Fibroblast of skin of left biceps (primary cell): ENCODE results near the gene ALX4.

Experiments
- DNase-seq, 2 experiments: peaks; one replicate each; pipeline ENCODE4 v3.0.0-alpha.2; 2013; ENCODE audit warnings: low read depth in 2 of 2

Gene ALX4

GRCh38 chr11:44267750-44268613 lies 42.0 kb downstream of the ALX4 start:
- no peak for DNase-seq

- no peak for DNase-seq
These were observed 42.8 kb downstream of the ALX4 start for GRCh38 chr11:44267006-44267749.

DNA sequence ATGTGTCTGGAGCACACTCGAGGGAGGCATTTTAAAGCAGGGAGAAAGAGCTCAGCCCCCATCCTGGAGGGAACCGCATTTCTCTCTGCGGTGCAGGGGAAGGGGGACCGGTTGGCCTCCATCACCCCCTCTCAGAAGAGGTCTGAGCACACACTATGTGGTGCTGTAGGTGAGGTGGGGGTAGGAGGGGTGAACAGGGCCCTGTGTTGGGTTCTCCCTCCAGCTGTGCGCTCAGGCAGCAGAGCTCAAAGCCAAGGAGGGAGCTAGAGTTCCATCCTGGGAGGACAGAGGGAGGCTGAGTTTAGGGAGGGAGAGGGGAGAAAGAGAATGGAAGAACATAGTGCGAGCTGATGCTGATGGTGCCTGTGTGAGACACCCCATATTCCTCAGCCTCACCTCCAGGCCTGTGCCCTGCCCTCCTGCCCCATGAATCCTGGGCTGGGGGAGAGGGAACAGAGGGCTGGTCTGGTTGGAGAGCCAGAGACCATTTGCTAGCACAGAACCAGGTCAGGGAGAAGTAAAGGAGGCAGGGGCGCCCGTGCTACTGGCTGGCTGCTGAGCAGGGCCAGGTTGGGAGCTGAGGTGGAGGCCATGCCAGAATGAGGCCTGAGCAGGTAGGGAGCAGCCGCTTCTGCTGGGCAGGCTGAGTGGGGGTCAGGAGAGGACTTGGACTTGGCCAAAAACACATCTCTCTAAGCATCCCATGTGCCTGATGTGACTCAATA lies 43.7 kb downstream of the ALX4 start:
- no peak for DNase-seq

DNA sequence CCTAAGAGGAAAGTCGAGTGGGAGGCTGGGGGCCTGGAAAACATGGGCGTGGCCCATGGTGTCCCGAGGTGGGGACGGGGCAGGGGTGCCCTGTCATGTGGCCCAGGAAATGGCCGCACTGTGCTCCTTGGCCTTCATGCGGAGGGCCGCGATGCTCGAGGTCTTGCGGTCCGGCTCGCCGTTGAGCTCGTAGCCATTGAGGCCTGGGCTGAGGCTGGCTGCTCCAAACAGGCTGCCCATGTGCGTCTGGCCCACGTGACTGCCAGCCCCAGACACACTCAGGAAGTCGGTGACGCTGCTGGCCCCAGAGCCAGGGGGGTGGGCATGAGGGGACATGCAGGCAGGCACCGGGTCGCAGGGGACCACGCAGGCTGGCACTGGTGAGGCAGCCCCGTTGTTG lies 45.2 kb downstream of the ALX4 start:
- DNase-seq: no peak

- DNase-seq: no peak
These were observed 45.5 kb downstream of the ALX4 start for GRCh38 chr11:44264438-44264749.

GRCh38 chr11:44263738-44264437 lies 46.1 kb downstream of the ALX4 start:
- no peak for DNase-seq

- no peak for DNase-seq
These were observed 47.9 kb downstream of the ALX4 start for GRCh38 chr11:44261800-44262591.

DNA sequence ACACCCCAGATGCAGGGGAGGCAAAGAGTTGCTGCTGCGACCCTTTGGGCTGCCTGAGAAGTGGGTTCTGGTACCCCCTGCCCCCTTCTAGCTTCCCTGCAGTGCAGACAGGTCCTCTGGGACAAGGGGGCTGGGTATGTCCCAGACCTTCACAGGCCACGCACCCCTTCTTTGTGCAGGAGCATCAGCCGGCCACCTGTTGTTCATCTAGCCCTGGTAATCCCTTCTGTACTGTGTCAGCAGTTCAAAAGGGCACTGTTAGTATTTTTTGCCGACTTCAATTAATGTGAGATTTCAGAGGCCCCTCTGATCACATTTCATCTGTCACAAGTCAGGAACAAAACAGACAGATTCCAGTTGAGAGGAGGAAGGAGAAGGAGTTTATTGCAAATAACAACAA lies 49.9 kb downstream of the ALX4 start:
- no peak for DNase-seq

DNA sequence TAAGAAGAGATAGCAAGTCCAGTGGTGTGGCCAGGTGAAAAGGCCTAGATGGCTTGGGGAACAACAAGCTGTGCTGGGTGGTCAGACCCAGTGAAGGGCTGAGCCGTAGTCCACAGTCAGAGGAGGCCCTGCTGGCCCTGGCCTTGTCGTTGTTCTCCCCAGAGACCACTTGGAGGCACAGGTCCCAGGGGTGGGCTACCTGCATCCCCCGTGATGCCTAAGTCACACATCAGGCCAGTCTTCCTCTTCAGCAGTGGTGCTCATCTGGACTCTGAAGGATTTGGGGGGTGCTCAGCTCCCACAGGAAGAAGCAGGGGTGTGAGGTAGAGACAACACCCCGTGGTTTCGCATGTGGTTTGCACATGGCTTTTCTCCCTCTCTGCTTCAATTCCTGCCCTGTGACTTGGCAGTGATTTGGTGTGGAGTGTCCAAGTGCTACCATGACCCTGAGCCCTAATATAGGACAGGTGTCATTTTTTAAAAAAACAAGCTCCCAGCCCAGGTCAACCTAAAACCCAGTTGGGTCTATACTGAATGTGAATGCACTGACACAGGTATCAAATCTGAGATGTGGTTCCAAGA lies 51.0 kb downstream of the ALX4 start:
- no peak for DNase-seq

DNA sequence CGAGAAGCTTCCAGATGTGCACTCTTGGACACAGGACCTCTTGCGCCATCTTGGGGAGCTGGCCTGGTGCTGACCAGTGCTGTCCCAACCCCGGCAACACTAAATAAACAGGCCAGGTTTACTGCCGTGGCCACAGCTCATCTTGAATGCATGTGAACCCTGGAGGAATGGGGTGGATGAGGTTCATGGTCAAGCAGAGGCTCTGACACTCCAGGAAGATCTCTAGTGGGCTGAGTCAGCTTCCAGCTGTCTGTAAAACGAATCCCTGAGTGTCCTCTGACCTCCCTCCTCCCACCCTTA lies 51.8 kb downstream of the ALX4 start:
- DNase-seq: no peak

GRCh38 chr11:44257338-44258189 lies 52.4 kb downstream of the ALX4 start:
- no peak for DNase-seq

DNA sequence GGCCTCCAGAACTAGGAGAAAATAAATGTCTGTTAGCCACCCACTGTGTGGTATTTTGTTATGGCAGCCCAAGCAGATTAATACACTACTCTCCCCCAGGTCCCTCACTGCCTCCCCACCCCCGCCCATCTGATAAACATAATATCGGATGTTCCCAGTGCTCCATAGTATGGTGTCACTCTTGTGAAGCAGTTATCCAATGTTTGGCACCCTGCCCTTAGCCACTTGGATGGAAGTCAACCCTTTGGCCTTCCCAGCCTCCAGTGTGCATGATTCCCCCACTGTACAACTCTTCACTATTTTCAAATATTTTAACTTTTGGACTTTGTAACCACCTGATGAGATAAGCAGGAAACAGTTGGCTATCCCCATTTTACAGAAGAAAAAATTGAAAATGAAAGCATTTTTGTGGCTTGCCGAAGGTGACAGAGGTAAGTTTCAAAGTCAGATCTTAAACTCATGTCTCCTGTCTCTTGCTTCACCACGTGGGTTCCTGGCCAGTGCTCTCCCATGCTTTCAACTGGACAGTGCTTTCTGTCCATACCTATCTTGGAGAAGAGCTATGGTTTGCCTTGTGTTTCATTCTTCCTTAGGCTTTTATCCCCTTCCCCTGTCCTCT lies 53.2 kb downstream of the ALX4 start:
- no peak for DNase-seq

DNA sequence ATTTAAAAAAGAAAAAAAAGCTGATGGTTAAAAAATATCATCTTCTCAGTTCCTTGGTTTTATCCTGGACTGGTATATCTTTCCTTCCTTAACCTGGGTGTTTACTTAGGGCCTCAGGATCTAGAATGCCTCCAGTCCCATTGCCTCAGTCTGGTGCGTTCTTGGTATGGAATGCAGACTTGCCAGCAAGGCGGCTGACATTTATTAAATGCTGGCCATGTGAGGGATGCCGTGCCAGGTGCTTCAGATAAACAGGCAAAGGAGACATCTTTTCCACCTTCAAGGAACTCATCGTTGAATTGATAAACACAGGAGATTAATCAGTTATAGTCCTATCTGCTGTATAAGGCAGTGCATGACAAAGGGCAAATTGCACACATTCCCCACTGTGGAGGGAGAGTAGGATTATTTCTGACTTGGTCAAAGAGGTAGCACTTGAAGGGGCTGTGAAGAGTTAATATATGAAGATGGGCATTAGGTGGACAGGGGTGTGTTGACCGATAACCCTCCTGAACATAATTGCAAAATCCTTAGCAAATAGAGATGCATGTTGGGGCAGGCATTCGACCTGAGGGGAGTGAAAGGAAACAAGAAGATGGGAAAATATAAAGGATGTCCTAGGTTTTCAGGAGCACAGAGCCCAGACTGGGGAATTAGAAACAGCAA lies 54.4 kb downstream of the ALX4 start:
- DNase-seq: no peak

DNA sequence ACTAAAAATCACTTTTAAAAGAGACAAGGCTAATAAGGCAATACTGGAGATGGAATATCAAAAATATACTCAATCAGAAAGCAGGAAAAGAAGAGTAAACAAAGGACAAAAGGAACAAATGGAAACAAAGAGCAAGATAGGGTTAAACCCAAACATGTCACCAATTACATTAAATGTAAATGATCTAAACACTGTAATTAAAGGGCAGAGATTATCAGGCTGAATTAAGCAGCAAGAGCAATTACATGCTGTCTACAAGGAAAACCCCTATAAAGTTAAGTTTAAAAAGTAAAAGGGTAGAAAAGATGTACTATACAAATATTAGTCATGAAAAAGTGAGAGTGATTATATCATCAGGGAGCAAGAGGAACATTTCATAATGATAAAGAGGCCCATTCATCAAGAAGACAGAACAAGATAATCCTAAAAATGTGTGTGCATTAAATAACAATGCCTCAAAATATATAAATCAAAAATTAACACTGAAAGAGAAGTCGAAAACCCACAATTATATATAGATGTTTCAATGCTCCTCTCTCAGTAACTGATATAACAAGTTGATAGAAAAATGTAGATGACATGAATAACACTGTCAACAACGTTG lies 56.8 kb downstream of the ALX4 start:
- no peak for DNase-seq

GRCh38 chr11:44250421-44250820 lies 59.5 kb downstream of the ALX4 start:
- DNase-seq: no peak

GRCh38 chr11:44248109-44248508 lies 61.8 kb downstream of the ALX4 start:
- no peak for DNase-seq

DNA sequence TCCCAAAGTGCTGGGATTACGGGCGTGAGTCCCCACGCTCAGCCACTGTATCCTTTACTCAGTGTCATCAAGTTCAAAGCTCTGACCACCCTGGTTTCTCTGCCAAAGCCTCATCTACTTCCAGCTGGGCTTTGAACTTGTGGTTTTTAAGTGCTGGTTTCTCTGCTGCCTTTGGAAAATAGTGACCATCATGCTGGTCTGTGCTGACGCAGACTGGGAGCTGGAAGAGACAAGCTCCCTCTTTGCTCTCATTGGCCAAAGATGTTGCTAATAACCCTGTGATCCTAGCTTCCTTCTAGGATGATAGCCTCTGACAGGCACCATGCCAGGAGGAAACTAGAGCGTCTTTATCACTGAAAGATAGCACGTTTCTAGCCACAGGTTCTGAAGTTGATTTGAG lies 62.4 kb downstream of the ALX4 start:
- no peak for DNase-seq

- DNase-seq: no peak
These were observed 63.2 kb downstream of the ALX4 start for GRCh38 chr11:44246726-44247125.
